K562 (cell line): Measurements from ENCODE around the gene NEDD8. TPM values are rescaled to one million over a fixed set of nuclear protein-coding genes. Genes with fewer than 3 reads are reported as not detected.

Experiments
- ATAC-seq: fragments of 200-7000 bp; cut with Tn5 transposase; 3 replicates; pipeline ENCODE4 v1.9.1; 2020; ENCODE audit warnings: moderate library complexity
- BruUV-seq: library from RNA; stranded (reverse); fragments of 400-500 nt; replicated peaks from 2 replicates; lab custom pipeline; 2021; lab: Mats Ljungman, UMichigan
- CTCF ChIA-PET: fragments of 300-600 bp; formaldehyde crosslinking; extraction: SDS; loops from one replicate; lab custom pipeline; 2021; ENCODE audit warnings: low intra/inter-chr PET ratio; lab: Yijun Ruan, JAX
- POLR2A ChIA-PET: fragments of 300-600, 350-650 bp; sonication (Branson Sonifier 250); formaldehyde crosslinking; extraction: SDS; loops from one replicate; lab custom pipeline; 2021; ENCODE audit warnings: antibody characterized with exemption, inconsistent platforms; lab: Yijun Ruan, JAX
- DNase-seq, 4 experiments: peaks; one replicate each; pipeline versions ENCODE4 v3.0.0 to v3.0.0-alpha.2; 2011 to 2018; ENCODE audit warnings: low spot score in 3 of 4, mixed read lengths in 3 of 4; ENCODE audit errors: extremely low read depth in 1 of 4
- FAIRE-seq: peaks from 2 replicates; lab custom pipeline; 2011; peaks lifted over from hg19 to GRCh38; lab: Jason Lieb, UNC
- H2AFZ ChIP-seq: 2 replicates; pipeline ENCODE4 v1.6.0; 2011; ENCODE audit warnings: low read depth, low read length, control low read depth, inconsistent platforms
- H3K27ac ChIP-seq: fragments of 200-600 bp; 3 replicates; pipeline ENCODE4 v1.8.0; 2011; ENCODE audit warnings: low read depth, mild to moderate bottlenecking, control low read depth, inconsistent platforms, low read length, moderate library complexity, mixed read lengths; ENCODE audit errors: extremely low read depth
- H3K27me3 ChIP-seq, 2 experiments: fragments of 300-600 bp in 1 of 2; 2 replicates in 1 of 2; 3 replicates in 1 of 2; pipeline versions ENCODE4 v1.6.0 to v1.8.0; 2011; ENCODE audit warnings: inconsistent platforms in 2 of 2, low read length in 2 of 2, mild to moderate bottlenecking in 1 of 2, mixed read lengths in 1 of 2, moderate library complexity in 1 of 2; ENCODE audit not compliant: control insufficient read depth in 2 of 2, insufficient read depth in 2 of 2
- H3K36me3 ChIP-seq: fragments of 300-600 bp; 3 replicates; pipeline ENCODE4 v1.8.0; 2011; ENCODE audit warnings: mild to moderate bottlenecking, low read length, inconsistent platforms; ENCODE audit not compliant: control insufficient read depth, insufficient read depth
- H3K4me1 ChIP-seq, 2 experiments: fragments of 200-600 bp in 1 of 2; replicated peaks in 1 of 2; 2 replicates in 1 of 2; 3 replicates in 1 of 2; pipeline versions ENCODE4 v1.5.1 to v1.8.0; 2011; ENCODE audit warnings: inconsistent platforms in 2 of 2, low read length in 2 of 2, mild to moderate bottlenecking in 1 of 2, mixed read lengths in 1 of 2, moderate library complexity in 1 of 2; ENCODE audit not compliant: control insufficient read depth in 2 of 2, insufficient read depth in 2 of 2
- H3K4me2 ChIP-seq: 2 replicates; pipeline ENCODE4 v1.6.1; 2011; ENCODE audit warnings: low read length, control low read depth, inconsistent platforms, mixed read lengths; ENCODE audit not compliant: insufficient read depth
- H3K4me3 ChIP-seq: fragments of 200-600 bp; sonication (generic), shearing (Covaris generic); 2 replicates; pipeline ENCODE4 v1.5.1; 2016; ENCODE audit warnings: control low read depth, inconsistent platforms
- H3K79me2 ChIP-seq: fragments of 200-600 bp; 3 replicates; pipeline ENCODE4 v1.8.0; 2011; ENCODE audit warnings: low read length, inconsistent platforms; ENCODE audit not compliant: control insufficient read depth, insufficient read depth
- H3K9ac ChIP-seq, 2 experiments: 2 replicates each; pipeline versions ENCODE4 v1.6.0 to v1.6.1; 2011; ENCODE audit warnings: low read depth in 2 of 2, low read length in 2 of 2, control low read depth in 1 of 2, inconsistent platforms in 1 of 2, mild to moderate bottlenecking in 1 of 2, mixed read lengths in 1 of 2; ENCODE audit not compliant: insufficient read depth in 1 of 2
- H3K9me1 ChIP-seq: one replicate; pipeline ENCODE4 v1.6.0; 2011; ENCODE audit warnings: inconsistent platforms, mild to moderate bottlenecking, low read length, moderate library complexity; ENCODE audit not compliant: control insufficient read depth, insufficient read depth
- H3K9me3 ChIP-seq: replicated peaks from 2 replicates; pipeline ENCODE4 v1.5.1; 2011; ENCODE audit warnings: low read depth, low read length, inconsistent platforms; ENCODE audit not compliant: control insufficient read depth, insufficient read depth
- H4K20me1 ChIP-seq: replicated peaks from 2 replicates; pipeline ENCODE4 v1.6.1; 2011; ENCODE audit warnings: low read length, inconsistent platforms, mixed read lengths; ENCODE audit not compliant: control insufficient read depth, insufficient read depth
- BHLHE40 ChIP-seq: IDR thresholded peaks from 2 replicates; pipeline ENCODE4 v1.6.1; 2011; ENCODE audit warnings: low read length, improper control_type of control experiment
- BRD4 ChIP-seq: fragments of 200-600 bp; sonication (generic); IDR thresholded peaks from 2 replicates; pipeline ENCODE4 v1.6.1; 2017; ENCODE audit warnings: inconsistent platforms
- CEBPB ChIP-seq: fragments of 450-650 bp; IDR thresholded peaks from 2 replicates; pipeline ENCODE4 v1.6.1; 2016; ENCODE audit warnings: missing genetic modification characterization, missing compliant biosample characterization
- ELF2 ChIP-seq: fragments of 250-450 bp; sonication (Bioruptor Pico); IDR thresholded peaks from 2 replicates; pipeline ENCODE4 v1.5.0; 2021; ENCODE audit warnings: mild to moderate bottlenecking
- FOSL1 ChIP-seq: fragments of 200-800 bp; sonication (Bioruptor generic); conservative IDR thresholded peaks from 2 replicates; pipeline ENCODE4 v1.6.1; 2016; ENCODE audit warnings: missing genetic modification characterization, missing compliant biosample characterization
- GATAD2A ChIP-seq: fragments of 450-650 bp; IDR thresholded peaks from 2 replicates; pipeline ENCODE4 v1.6.1; 2017
- HSF4 ChIP-seq: fragments of 250-450 bp; sonication (Bioruptor Pico); IDR thresholded peaks from 2 replicates; pipeline ENCODE4 v2.1.2; 2022; ENCODE audit warnings: mild to moderate bottlenecking, moderate library complexity, borderline replicate concordance
- LCOR ChIP-seq: sonication (generic); formaldehyde crosslinking; IDR thresholded peaks from 2 replicates; pipeline ENCODE4 v1.8.0; 2022; ENCODE audit warnings: mild to moderate bottlenecking, missing genetic modification reagents
- MCM5 ChIP-seq: fragments of 450-650 bp; IDR thresholded peaks from 2 replicates; pipeline ENCODE4 v1.6.1; 2016; ENCODE audit warnings: low read depth
- PML ChIP-seq: IDR thresholded peaks from 2 replicates; pipeline ENCODE4 v1.6.1; 2012; ENCODE audit warnings: low read length, inconsistent platforms
- PYGO2 ChIP-seq: fragments of 450-650 bp; IDR thresholded peaks from 2 replicates; pipeline ENCODE4 v1.6.1; 2016; ENCODE audit warnings: mild to moderate bottlenecking, missing genetic modification characterization, moderate library complexity, missing compliant biosample characterization
- TAF15 ChIP-seq: fragments of 200-400 bp; formaldehyde crosslinking; IDR thresholded peaks from 2 replicates; pipeline ENCODE4 v1.6.1; 2017; ENCODE audit warnings: mild to moderate bottlenecking, low read depth, low read length, moderate library complexity
- THAP12 ChIP-seq: fragments of 250-450 bp; sonication (Bioruptor Pico); IDR thresholded peaks from 2 replicates; pipeline ENCODE4 v1.9.0; 2021; ENCODE audit warnings: mild to moderate bottlenecking, inconsistent platforms
- ZFX ChIP-seq: sonication (generic); formaldehyde crosslinking; IDR thresholded peaks from 2 replicates; pipeline ENCODE4 v1.8.0; 2022; ENCODE audit warnings: mild to moderate bottlenecking, missing genetic modification reagents, moderate library complexity
- ZNF232 ChIP-seq: sonication (generic); formaldehyde crosslinking; IDR thresholded peaks from 2 replicates; pipeline ENCODE4 v1.8.0; 2022; ENCODE audit warnings: mild to moderate bottlenecking, missing genetic modification reagents
- ZNF282 ChIP-seq: sonication (generic); formaldehyde crosslinking; IDR thresholded peaks from 2 replicates; pipeline ENCODE4 v1.8.1; 2023; ENCODE audit warnings: missing genetic modification reagents
- ZNF431 ChIP-seq: sonication (generic); formaldehyde crosslinking; IDR thresholded peaks from 2 replicates; pipeline ENCODE4 v1.8.0; 2022; ENCODE audit warnings: mild to moderate bottlenecking, missing genetic modification reagents
- ZNF436 ChIP-seq: fragments of 250-450, 450-650 bp; sonication (Bioruptor Pico); formaldehyde crosslinking; IDR thresholded peaks from 2 replicates; pipeline ENCODE4 v1.7.0; 2020; ENCODE audit warnings: mild to moderate bottlenecking
- ZNF830 ChIP-seq: fragments of 250-450 bp; sonication (Bioruptor Pico); IDR thresholded peaks from 2 replicates; pipeline ENCODE4 v1.5.0; 2021; ENCODE audit warnings: mild to moderate bottlenecking
- WGBS: fragments of 100-300 bp; shearing (Covaris generic); methylation state at CpG from one replicate; pipeline ENCODE4 v1.1.6; 2016; ENCODE audit warnings: low coverage, mixed read lengths; ENCODE audit not compliant: insufficient coverage; ENCODE audit errors: missing lambda C conversion rate; 5-methylcytosine and 5-hydroxymethylcytosine counted together
- in situ Hi-C: fragments of 300-500 bp; cut with MboI; formaldehyde crosslinking; loops from 4 replicates; pipeline ENCODE4 v1.15.0; 2018; ENCODE audit warnings: inconsistent platforms, mixed read lengths
- intact Hi-C: fragments of 100-400 bp; cut with micrococcal nuclease; formaldehyde crosslinking; loops from 2 replicates; pipeline ENCODE4 v1.14.2; 2022
- polyA plus RNA-seq, 8 experiments: library from polyadenylated mRNA; depleted of rRNA in 4 of 8; stranded (reverse) in 5 of 8; unstranded in 3 of 8; fragments of >200 nt; fragmentation: Nextera tagmentation in 2 of 8; fragmentation: Illumina TruSeq in 1 of 8; extraction: Ambion mirVana in 2 of 8; extraction: Trizol in 1 of 8; gene quantifications; 2 replicates each; pipeline versions ENCODE4 v1.2.1 to v1.2.3, GENCODE V29; 2011 to 2014; ENCODE audit warnings: inconsistent platforms in 1 of 8, missing spikeins in 1 of 8
- total RNA-seq, 7 experiments: library from RNA; depleted of rRNA in 6 of 7; stranded (reverse); fragments of >200 nt in 6 of 7; fragmentation: Illumina TruSeq in 2 of 7; extraction: Trizol in 2 of 7; gene quantifications; 2 replicates each; pipeline versions ENCODE4 v1.2.1 to v1.2.3, GENCODE V29; 2011 to 2021; ENCODE audit warnings: low replicate concordance in 1 of 7

The NEDD8 gene
- total and polyA plus RNA-seq, 9 of the 15 experiments (the other 6 are each of a cell fraction or from before 2014, with no cell fraction given) = 142 to 691 (median 260) TPM

DNA sequence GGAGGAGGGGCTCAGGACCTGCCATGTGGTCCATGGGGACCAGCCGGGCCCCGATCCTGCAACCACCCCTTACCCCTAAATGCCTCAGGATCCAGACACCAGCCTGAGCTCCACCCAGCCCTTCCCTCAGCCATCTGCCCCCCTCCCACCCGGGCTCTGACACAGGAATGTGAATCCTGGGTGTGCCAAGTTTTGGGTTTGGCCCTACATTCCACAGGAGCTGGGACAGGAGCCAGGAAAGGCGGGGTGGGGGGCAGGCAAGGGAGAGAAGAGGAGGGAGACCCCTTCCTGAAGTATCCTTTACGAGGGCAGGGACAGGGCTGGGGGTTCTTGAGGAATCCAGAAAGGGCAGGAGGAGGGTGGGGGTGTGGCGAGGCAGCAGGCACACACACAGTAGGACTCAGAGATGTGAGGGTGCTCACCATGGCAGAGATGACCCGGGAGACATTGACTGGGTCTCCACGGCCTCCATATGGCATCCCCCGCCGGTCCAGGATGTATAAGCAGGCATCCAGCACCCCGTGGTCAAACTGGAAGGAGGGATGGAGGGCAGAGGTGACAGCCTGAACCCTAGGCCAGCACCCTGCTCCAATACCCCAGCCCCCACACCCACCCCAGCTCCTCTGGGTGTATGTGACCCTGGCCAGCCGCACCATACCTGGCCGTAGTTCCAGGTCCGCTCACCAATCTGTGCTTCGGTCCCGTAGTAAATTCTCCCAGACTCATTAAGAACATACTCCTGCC is 27.3 kb upstream of the NEDD8 start:
- Histone ChIP-seq H3K9me3 (no peaks in the 10 kb centered on the region), H3K9me1 (no peaks in the 10 kb centered on the region), H3K4me2 (no peak overlapping the region), H3K4me3 (no peak overlapping the region), H3K27ac (no peak overlapping the region), H3K9ac (no peak overlapping the region; a peak in 1 of 4 replicates), H4K20me1 (no peaks in the 10 kb centered on the region), H3K79me2 (no peaks in the 10 kb centered on the region), H2AFZ (no peak overlapping the region)
- ChIA-PET CTCF (no interaction called here), POLR2A (interaction anchor here (0.6 kb wide), 1 partner anchor 12 kb away, joined by 3 read pairs; the partner anchor contains the start of gene RABGGTA)
- no peak for FAIRE-seq
- in situ Hi-C loops (no loop called here), intact Hi-C loops (no loop called here)
- WGBS = 89% methylated on average over 9 of the region's 16 CpGs
- no peak for ATAC-seq
- BruUV-seq = no TSS peak
- TF ChIP-seq TAF15 (no peak), PML (no peak), CEBPB (tag) (no peak), BRD4 (no peak), LCOR (CRISPR knock-in tag) (no peak), ELF2 (CRISPR knock-in tag) (no peak), HSF4 (CRISPR knock-in tag) (no peak), ZNF830 (no peak), FOSL1 (no peak), GATAD2A (no peak), ZFX (CRISPR knock-in tag) (no peak), ZNF232 (CRISPR knock-in tag) (no peak), THAP12 (no peak), ZNF431 (CRISPR knock-in tag) (no peak), ZNF436 (CRISPR knock-in tag) (no peak), BHLHE40 (no peak), PYGO2 (tag) (no peak), ZNF282 (no peak), MCM5 (no peak)
- TF ChIP-seq, all 486 proteins: peak for 0
- H3K36me3 ChIP-seq = no peaks in the 10 kb centered on the region; the same call in 1 of the 3 replicates
- no peaks in the 10 kb centered on the region for H3K27me3 ChIP-seq
- peak in 1 of 4 experiments; percentile 14 for DNase-seq
- peaks cover 22 to 75% of the 10 kb centered on the region in 2 experiments; a peak in 4 of 5 replicates for H3K4me1 ChIP-seq
